HFF-Myc (cell line): ENCODE results near the gene CARD16.
"Not testable (repeated sequence)": the region's sequence is repeated elsewhere in the genome, so short reads cannot be mapped to it uniquely, and the experiment has no call there.

Source experiments
- DNase-seq: peaks from one replicate; pipeline ENCODE4 v3.0.0-alpha.2; 2011; ENCODE audit warnings: low read depth; ENCODE audit errors: extremely low read depth
- H3K4me3 ChIP-seq: replicated peaks from 2 replicates; pipeline ENCODE4 v1.5.1; 2011; ENCODE audit warnings: low read depth, mild to moderate bottlenecking, control low read depth, low read length
- TF ChIP-seq, protein P1 (sequence below): IDR thresholded peaks from 2 replicates; pipeline ENCODE4 v1.5.1; 2012; ENCODE audit warnings: mild to moderate bottlenecking, low read depth, low read length, control low read depth; ENCODE audit errors: missing control alignments

CARD16 gene

DNA sequence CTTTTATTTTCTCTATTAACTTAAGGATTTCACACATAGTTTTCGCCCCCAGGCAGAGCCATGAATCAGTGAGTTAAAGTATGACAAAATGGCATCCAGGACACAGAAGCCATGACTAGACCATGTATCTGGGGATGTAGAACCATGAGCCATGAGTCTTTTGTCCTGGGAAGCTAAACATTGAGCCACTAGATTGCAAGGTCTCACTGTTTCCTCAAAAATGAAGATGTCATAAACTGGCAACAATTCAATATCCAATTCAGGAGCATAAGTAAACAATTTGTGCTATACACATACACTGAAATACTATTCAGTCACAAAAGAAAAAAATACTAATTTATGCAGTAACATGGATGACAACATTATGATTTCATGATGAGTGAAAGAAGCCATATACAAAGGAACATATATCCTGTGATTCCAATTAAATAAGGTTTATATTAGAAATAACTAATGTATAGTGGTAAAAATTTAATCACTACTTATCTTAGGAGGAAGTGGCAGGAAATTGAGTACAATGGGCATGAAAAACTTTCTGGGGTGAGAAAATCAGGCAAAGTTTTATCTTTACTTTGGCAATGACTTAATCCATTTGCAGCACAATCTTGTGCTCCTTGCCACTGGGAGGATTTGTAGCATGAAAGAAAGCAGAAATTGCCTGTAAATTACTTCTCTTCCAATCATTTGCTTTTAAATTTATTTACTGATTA, 28.5 kb upstream of the CARD16 start:
- TF ChIP-seq, protein P1, sequence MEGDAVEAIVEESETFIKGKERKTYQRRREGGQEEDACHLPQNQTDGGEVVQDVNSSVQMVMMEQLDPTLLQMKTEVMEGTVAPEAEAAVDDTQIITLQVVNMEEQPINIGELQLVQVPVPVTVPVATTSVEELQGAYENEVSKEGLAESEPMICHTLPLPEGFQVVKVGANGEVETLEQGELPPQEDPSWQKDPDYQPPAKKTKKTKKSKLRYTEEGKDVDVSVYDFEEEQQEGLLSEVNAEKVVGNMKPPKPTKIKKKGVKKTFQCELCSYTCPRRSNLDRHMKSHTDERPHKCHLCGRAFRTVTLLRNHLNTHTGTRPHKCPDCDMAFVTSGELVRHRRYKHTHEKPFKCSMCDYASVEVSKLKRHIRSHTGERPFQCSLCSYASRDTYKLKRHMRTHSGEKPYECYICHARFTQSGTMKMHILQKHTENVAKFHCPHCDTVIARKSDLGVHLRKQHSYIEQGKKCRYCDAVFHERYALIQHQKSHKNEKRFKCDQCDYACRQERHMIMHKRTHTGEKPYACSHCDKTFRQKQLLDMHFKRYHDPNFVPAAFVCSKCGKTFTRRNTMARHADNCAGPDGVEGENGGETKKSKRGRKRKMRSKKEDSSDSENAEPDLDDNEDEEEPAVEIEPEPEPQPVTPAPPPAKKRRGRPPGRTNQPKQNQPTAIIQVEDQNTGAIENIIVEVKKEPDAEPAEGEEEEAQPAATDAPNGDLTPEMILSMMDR = no peak
- no peak overlapping the region for H3K4me3 ChIP-seq
- DNase-seq = no peak

DNA sequence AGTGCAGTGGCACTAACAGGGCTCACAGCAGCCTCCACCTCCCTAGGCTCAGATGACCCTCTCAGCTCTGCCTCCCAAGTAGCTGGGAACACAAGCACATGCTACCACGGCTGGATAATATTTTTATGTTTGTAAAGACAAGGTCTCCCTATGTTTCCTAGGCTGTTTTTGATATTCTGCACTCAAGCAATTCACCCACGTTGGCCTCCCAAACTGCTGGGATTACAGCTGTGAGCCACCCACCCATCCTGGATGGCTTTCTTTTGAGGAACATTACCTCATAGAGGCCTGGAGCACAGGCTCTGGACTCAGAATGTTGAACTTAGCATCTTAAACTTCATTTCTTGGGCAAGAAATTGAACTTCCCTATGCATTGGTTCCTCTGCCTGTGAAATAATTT, 26.9 kb upstream of the CARD16 start:
- not testable (repeated sequence) for H3K4me3 ChIP-seq, DNase-seq

DNA sequence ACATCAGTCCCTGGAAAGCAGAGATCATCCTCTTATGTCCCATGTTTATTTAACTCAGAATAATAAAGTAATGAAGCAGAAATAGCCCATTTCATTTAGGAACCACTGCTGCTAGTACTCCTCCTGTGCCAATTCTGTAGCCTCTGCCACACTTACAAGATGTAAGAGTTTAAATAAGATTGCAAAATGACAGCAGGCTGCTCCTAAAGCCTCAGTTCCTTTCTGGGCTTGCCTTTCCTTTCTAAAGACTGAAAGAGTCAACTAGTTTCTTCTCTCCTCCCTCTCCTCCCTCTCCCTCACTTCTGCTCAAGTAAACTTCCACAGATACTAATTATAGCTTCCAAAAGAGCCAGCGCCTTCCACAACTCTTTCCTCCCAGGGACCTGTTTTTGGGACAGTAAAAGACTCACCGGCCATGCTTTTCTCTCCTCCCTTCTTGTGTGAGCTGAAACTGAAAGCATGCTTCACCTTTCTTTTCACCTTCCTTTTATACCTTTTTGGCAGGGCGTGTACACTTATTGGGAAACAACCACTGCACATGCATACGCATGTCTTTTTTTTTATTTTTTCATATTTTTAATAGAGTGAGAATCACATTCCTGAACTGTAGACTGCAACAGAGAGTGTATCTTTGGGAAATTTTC, 26.1 kb upstream of the CARD16 start:
- DNase-seq = no peak
- no peak overlapping the region for H3K4me3 ChIP-seq

DNA sequence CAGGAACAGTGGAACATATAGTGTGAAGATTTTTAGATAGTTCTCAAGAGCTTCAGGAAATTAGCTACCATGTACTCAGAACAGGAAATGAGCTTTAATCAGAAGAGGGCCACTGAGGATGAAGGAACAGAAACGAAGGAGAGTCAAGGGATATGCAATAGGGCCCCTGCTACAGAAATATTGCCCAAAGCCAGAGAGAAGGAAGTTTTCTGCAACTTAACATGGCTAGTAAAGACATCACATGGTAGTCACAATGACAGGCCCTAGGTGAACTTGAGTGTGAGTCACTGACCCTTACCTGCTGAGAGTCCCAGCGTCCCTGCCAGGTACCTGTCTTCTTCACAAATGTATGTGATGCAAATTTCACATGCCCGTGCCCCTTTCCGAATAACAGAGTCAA, 25.2 kb upstream of the CARD16 start:
- TF ChIP-seq, protein P1 = no peak
- H3K4me3 ChIP-seq = no peak overlapping the region
- DNase-seq = no peak

More for the DNA sequence above, 26.1 kb upstream of the CARD16 start:
- TF ChIP-seq, protein P1 = no peak

DNA sequence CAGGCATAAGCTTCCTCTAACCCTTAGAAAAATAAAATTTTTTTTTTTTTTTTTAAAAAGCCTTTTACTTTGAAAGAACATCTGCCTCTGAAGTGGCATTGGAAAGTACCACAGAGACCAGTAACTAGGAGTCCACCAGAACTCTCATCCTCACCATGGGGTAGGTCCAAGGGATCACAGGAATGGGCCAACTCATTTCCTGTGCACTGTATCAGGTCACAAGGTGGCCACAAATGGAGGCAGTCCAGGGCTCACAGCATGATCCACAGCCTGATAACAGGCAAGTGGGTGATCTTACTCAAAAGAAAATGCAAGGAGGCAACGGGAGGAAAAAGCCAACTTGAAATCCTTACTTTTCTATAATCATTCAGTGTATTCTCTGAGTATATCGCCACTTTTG, 24.6 kb upstream of the CARD16 start:
- not testable (repeated sequence) for H3K4me3 ChIP-seq

DNA sequence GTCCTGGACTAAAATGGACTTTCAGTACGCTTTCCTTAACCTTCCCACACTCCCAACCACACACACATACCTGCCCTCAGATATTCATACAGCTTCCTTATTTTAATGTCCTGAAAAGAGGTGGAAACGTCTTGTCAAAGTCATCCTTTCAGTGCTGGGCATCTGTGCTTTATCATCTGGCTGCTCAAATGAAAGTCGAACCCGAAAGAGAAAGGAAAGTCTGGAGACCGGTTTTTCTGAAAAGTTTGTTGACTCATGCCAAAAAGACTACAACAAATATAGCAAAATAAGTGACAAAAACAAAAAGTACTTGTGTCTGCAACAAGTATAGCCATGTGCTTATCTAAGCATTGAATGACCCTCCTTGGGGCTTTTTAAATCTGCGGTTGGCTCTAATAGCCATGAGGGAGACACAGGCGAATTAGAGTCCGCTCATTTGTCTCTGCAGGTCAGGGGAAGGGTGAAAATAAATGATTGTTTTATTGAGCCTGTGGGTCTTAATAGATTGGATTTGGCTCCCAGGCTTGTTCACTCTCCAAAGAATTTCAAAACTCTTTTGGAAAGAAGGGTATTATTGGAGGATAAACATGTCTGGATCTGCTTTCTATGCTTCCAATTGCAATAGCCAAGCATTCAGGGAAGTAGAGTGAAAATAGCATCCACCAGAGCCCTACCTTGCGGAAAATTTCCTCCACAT, 18.3 kb upstream of the CARD16 start:
- H3K4me3 ChIP-seq, DNase-seq: not testable (repeated sequence)

More for the DNA sequence above, 24.6 kb upstream of the CARD16 start:
- DNase-seq = not testable (repeated sequence)

DNA sequence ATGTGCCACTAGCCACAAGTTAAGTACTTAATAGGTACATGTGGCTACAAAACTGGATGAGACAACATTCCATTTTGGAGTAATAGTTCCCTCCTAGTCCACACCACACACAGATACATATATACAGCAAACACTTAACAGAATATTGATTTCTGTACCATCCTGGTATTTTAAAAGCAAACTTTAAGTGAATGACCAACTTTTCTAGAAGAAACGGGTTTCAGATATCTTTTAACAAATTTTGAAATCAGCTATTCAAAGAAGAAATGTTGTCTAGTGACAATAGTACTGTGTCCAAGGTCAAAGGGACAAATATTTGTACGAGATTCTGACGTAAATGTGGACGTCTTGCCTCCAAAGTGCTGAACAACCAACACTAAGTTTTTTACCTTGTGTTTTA, 12.3 kb upstream of the CARD16 start:
- TF ChIP-seq, protein P1 = no peak
- no peak for DNase-seq
- H3K4me3 ChIP-seq = no peak overlapping the region

DNA sequence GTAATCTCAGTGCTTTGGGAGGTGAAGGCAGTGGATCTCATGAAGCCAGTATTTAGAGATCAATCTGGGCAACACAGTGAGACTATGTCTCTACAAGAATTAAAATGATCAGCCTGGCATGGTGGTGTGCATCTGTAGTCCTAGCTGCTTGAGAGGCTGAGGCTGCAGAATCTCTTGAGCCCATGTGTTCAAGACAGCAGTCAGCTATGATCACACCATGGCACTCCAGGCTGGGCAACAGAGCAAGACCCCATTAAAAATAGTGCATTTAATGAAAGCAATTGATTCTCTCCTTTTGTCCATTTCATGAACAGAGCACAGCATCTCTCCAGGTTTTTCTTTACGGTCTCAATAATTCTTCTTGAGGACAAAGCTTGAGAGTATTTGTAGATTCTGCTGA, 11.3 kb upstream of the CARD16 start:
- H3K4me3 ChIP-seq = no peak overlapping the region
- no peak for DNase-seq
- TF ChIP-seq, protein P1 = no peak
